RCC 7860 (cell line): ENCODE measurements around the gene TKT.

Source experiments
- DNase-seq: peaks from one replicate; pipeline ENCODE4 v3.0.0-alpha.2; 2015; ENCODE audit warnings: low spot score
- FAIRE-seq: peaks from 2 replicates; lab custom pipeline; 2012; peaks lifted over from hg19 to GRCh38; lab: Jason Lieb, UNC

Gene TKT

GRCh38 chr3:53183514-53183913 is 72.3 kb downstream of the TKT start:
- no peak for FAIRE-seq

GRCh38 chr3:53182764-53183355 is 73.0 kb downstream of the TKT start:
- FAIRE-seq (no peak), DNase-seq (no peak)

More at GRCh38 chr3:53183514-53183913, 72.3 kb downstream of the TKT start:
- DNase-seq, result no peak

- DNase-seq (no peak), FAIRE-seq (no peak)
These were observed 74.3 kb downstream of the TKT start for GRCh38 chr3:53181528-53181927.

- no peak for FAIRE-seq
- no peak for DNase-seq
These were observed 74.8 kb downstream of the TKT start for GRCh38 chr3:53181024-53181371.

- no peak for DNase-seq
- no peak for FAIRE-seq
These were observed 75.4 kb downstream of the TKT start for GRCh38 chr3:53180305-53181023.

- no peak for FAIRE-seq
- no peak for DNase-seq
These were observed 76.2 kb downstream of the TKT start for GRCh38 chr3:53179580-53179979.

GRCh38 chr3:53178246-53178645 is 77.6 kb downstream of the TKT start:
- DNase-seq (no peak), FAIRE-seq (no peak)

- DNase-seq (no peak), FAIRE-seq (no peak)
These were observed 79.9 kb downstream of the TKT start for GRCh38 chr3:53175613-53176540.
